ENCODE data around the gene FAM78A. TPM values are rescaled to one million over a fixed set of nuclear protein-coding genes. Genes with fewer than 3 reads are reported as not detected.

The FAM78A gene
- total RNA-seq, 1 experiment from 2014 or later = 3.4 TPM

DNA sequence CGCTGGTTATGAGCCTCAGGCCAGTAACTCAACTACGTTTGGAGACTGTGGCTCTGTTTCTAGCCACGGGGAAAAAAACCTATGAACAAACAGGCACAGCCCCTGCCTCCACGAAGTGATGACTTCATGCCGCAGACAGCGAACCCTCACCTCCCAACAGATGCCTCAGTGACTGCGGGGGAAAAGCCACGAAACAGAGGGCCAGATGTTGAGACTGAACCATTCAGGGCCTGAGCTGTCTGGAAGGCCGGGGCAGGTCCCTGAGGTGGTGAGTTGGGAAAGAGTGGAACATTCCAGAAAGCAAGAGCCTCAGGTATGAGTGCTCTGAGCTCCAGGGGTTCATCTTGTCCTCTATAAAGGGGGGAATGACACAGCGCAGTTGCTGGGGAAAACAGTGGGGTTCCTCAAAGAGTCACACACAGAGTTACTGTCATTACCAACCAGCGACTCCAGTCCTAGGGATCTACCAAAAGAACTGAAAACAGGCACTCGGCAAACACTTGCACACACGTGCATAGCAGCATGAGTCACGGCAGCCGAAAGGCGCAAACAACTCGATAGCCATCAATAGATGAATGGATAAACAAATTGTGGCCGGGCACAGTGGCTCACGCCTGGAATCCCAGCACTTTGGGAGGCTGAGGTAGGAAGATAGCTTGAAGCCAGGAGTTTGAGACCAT lies 28.5 kb upstream of the FAM78A start:
- ChIA-PET CTCF (interaction anchor here (1.4 kb wide), 1 partner anchor 32 kb away, joined by 3 read pairs; no protein-coding TSS in a partner anchor), POLR2A (no interaction called here), RAD21 (ENCODE audit: low non-redundant PET in 1 of 2, low total read pairs in 2 of 2, uncharacterized antibody in 2 of 2, unreplicated experiment in 2 of 2) (no interaction called here)
- Histone ChIP-seq H3K9me2 (ENCODE audit: insufficient read depth) (no peaks in the 10 kb centered on the region), H3K9ac (ENCODE audit: low read length) (no peak overlapping the region), H3K4me1 (ENCODE audit: control insufficient read depth in 1 of 2, insufficient read depth in 2 of 2, low read length in 2 of 2) (no peaks in the 10 kb centered on the region), H3K9me3 (ENCODE audit: control insufficient read depth in 1 of 2, insufficient read depth in 1 of 2, low read depth in 1 of 2, low read length in 2 of 2) (no peaks in the 10 kb centered on the region), H3K79me2 (ENCODE audit: insufficient read depth, low read length) (no peaks in the 10 kb centered on the region), H3K4me2 (ENCODE audit: low read length) (no peak overlapping the region), H3K27me3 (ENCODE audit: insufficient read depth, low read length) (no peaks in the 10 kb centered on the region), H2AFZ (ENCODE audit: low read depth, low read length, poor library complexity, severe bottlenecking) (no peak overlapping the region), H4K20me1 (ENCODE audit: insufficient read depth) (no peaks in the 10 kb centered on the region), H3K4me3 (replicated peaks in 1 of 2; ENCODE audit: low read depth in 1 of 2, low read length in 2 of 2) (no peak overlapping the region), H3K27ac (ENCODE audit: low read depth, low read length) (no peak overlapping the region), H3K36me3 (ENCODE audit: control insufficient read depth in 1 of 2, insufficient read depth in 2 of 2, low read length in 2 of 2) (no peaks in the 10 kb centered on the region)
- TF ChIP-seq, protein P1, sequence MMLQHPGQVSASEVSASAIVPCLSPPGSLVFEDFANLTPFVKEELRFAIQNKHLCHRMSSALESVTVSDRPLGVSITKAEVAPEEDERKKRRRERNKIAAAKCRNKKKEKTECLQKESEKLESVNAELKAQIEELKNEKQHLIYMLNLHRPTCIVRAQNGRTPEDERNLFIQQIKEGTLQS (IDR thresholded peaks at IDR 0.05) = no peak
- TF ChIP-seq, protein P2, sequence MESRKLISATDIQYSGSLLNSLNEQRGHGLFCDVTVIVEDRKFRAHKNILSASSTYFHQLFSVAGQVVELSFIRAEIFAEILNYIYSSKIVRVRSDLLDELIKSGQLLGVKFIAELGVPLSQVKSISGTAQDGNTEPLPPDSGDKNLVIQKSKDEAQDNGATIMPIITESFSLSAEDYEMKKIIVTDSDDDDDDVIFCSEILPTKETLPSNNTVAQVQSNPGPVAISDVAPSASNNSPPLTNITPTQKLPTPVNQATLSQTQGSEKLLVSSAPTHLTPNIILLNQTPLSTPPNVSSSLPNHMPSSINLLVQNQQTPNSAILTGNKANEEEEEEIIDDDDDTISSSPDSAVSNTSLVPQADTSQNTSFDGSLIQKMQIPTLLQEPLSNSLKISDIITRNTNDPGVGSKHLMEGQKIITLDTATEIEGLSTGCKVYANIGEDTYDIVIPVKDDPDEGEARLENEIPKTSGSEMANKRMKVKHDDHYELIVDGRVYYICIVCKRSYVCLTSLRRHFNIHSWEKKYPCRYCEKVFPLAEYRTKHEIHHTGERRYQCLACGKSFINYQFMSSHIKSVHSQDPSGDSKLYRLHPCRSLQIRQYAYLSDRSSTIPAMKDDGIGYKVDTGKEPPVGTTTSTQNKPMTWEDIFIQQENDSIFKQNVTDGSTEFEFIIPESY (IDR thresholded peaks at IDR 0.05; ENCODE audit: extremely low read depth, insufficient replicate concordance, low read length) = no peak
- no peak for TF ChIP-seq RAD21 (IDR thresholded peaks at IDR 0.05; ENCODE audit: low read depth)
- no peak for TF ChIP-seq JUND (IDR thresholded peaks at IDR 0.05)
- TF ChIP-seq CBX3 (IDR thresholded peaks at IDR 0.05; ENCODE audit: low read depth) = no peak
- TF ChIP-seq ZFX (IDR thresholded peaks at IDR 0.05) = no peak
- no peak for TF ChIP-seq SP1 (IDR thresholded peaks at IDR 0.05; ENCODE audit: low read depth)
- TF ChIP-seq, protein P3, sequence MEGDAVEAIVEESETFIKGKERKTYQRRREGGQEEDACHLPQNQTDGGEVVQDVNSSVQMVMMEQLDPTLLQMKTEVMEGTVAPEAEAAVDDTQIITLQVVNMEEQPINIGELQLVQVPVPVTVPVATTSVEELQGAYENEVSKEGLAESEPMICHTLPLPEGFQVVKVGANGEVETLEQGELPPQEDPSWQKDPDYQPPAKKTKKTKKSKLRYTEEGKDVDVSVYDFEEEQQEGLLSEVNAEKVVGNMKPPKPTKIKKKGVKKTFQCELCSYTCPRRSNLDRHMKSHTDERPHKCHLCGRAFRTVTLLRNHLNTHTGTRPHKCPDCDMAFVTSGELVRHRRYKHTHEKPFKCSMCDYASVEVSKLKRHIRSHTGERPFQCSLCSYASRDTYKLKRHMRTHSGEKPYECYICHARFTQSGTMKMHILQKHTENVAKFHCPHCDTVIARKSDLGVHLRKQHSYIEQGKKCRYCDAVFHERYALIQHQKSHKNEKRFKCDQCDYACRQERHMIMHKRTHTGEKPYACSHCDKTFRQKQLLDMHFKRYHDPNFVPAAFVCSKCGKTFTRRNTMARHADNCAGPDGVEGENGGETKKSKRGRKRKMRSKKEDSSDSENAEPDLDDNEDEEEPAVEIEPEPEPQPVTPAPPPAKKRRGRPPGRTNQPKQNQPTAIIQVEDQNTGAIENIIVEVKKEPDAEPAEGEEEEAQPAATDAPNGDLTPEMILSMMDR (IDR thresholded peaks at IDR 0.05 in 2 of 3, conservative IDR thresholded peaks at IDR 0.05 in 1 of 3; ENCODE audit: borderline replicate concordance in 1 of 3, insufficient read depth in 1 of 3, low read depth in 2 of 3, low read length in 2 of 3) = no peak
- TF ChIP-seq, protein P4, sequence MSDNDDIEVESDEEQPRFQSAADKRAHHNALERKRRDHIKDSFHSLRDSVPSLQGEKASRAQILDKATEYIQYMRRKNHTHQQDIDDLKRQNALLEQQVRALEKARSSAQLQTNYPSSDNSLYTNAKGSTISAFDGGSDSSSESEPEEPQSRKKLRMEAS (IDR thresholded peaks at IDR 0.05) = no peak
- TF ChIP-seq EZH2phosphoT487 (IDR thresholded peaks at IDR 0.05; ENCODE audit: borderline replicate concordance) = no peak
- no peak for TF ChIP-seq EGR1 (IDR thresholded peaks at IDR 0.05; ENCODE audit: low read depth)
- TF ChIP-seq EZH2 (IDR thresholded peaks at IDR 0.05) = no peak
- no peak for TF ChIP-seq TCF7L2 (IDR thresholded peaks at IDR 0.05; ENCODE audit: borderline replicate concordance, extremely low read depth, insufficient read depth, insufficient read length)
- no peak for TF ChIP-seq SIN3A (IDR thresholded peaks at IDR 0.05; ENCODE audit: low read depth)
- no peak for TF ChIP-seq POLR2AphosphoS5 (IDR thresholded peaks at IDR 0.05; ENCODE audit: low read depth, low read length)
- TF ChIP-seq ELF1 (IDR thresholded peaks at IDR 0.05; ENCODE audit: borderline replicate concordance, low read depth) = no peak
- no peak for TF ChIP-seq POLR2A (IDR thresholded peaks at IDR 0.05; ENCODE audit: borderline replicate concordance, extremely low read depth, insufficient read depth, insufficient read length)
- no peak for TF ChIP-seq ZNF274 (IDR thresholded peaks at IDR 0.05; ENCODE audit: low read depth, low read length)
- intact Hi-C loops (cut with micrococcal nuclease) = no loop called here
- ATAC-seq = no peak
- no peak for DNase-seq (ENCODE audit: low read depth, low spot score)
- BruUV-seq (replicated peaks) = no TSS peak

Measured in HCT116 (cell line).